Measurements from ENCODE around the gene PEBP1. TPM values are rescaled to one million over a fixed set of nuclear protein-coding genes. Genes with fewer than 3 reads are reported as not detected.

PEBP1 gene
- total and polyA plus RNA-seq, 2 of the 4 experiments (the other 2 are of a cell fraction): 129 to 161 TPM

DNA sequence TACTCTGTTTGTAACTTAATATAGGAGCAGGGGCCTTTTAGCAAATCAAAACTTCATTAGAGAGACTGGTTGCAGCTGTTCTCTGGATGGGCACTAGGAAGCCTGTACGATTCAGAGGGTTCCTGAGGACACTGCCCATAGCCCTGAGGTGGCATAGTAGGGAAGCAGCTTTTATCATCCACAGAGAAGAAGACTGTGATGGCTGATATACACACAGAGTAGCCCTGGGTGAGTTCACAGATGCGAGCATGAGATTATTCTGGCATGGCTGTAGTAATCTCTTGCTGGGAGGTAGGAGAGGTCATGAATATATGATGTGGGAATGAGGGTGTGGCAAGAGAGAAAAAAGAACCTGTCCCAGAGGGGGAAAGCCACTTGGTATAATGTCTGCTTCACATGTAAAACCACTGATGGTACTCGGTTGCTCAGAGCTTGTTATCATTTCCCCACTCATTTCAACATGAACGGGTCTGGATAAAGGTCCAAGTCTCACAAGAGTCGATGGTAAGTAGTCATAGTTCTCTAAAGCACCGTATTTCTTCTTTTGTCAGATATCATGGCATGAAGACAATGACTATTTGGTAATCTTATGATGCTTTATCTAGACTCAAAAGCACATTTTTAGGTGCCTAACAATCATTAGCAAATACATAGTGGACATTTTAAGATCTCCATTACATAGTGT is 52.0 kb downstream of the PEBP1 start:
- no peak overlapping the region for H4K91ac ChIP-seq (ENCODE audit: insufficient read depth, low read depth, low read length)
- no peak for ATAC-seq (ENCODE audit: low read depth)
- H2BK5ac ChIP-seq (ENCODE audit: low read depth, low read length, poor library complexity, severe bottlenecking): peak overlapping the region; percentile 91
- H3K9ac ChIP-seq (ENCODE audit: low read depth, low read length): no peak overlapping the region
- no peak overlapping the region for H2AFZ ChIP-seq (replicated peaks; ENCODE audit: low read length, poor library complexity)
- H3K27ac ChIP-seq (ENCODE audit: insufficient read depth, low read length): peak overlapping the region; percentile 74; the same call in 1 of the 2 replicates
- H3K56ac ChIP-seq (ENCODE audit: extremely low read depth, insufficient read depth, low read length): no peak overlapping the region
- H3K23ac ChIP-seq (ENCODE audit: low read depth, low read length): peak overlapping the region; percentile 73; the same call in 1 of the 2 replicates
- H2AK9ac ChIP-seq (replicated peaks; ENCODE audit: low read depth, low read length, poor library complexity): peak overlapping the region; percentile 18
- ChIA-PET POLR2A (ENCODE audit: unreplicated experiment) (no interaction called here), CTCF (interaction anchor here (1.4 kb wide), 1 partner anchor 188 kb away, joined by 7 read pairs; the partner anchor contains the start of gene SUDS3)
- H3K4me3 ChIP-seq (ENCODE audit: insufficient read depth, low read depth, low read length): no peak overlapping the region
- peaks cover 2% of the 10 kb centered on the region; the same call in 1 of the 2 replicates for H3K36me3 ChIP-seq (ENCODE audit: control insufficient read depth, insufficient read depth, low read length)
- intact Hi-C loops (cut with micrococcal nuclease) (no loop called here), in situ Hi-C loops (cut with MboI; ENCODE audit: low sequenced_read_pairs) (no loop called here), dilution Hi-C loops (cut with HindIII; ENCODE audit: low sequenced_read_pairs, unreplicated experiment) (no loop called here)
- peaks cover 7 to 28% of the 10 kb centered on the region in 2 experiments for H3K79me1 ChIP-seq (ENCODE audit: low read depth in 1 of 2, low read length in 2 of 2)
- H4K8ac ChIP-seq (ENCODE audit: low read depth in 2 of 2, low read length in 2 of 2): peak overlapping the region; percentile 43 to 61; a peak in 2 of 4 replicates
- no TSS peak for BruUV-seq (replicated peaks)
- DNase-seq: no peak
- WGBS, 2 experiments (ENCODE audit: extremely low coverage in 2 of 2, insufficient read length in 1 of 2): no CpG with 5 or more reads among the region's 6 CpGs
- peak overlapping the region; percentile 57 for H4K5ac ChIP-seq (ENCODE audit: low read depth, low read length)
- H3K9me3 ChIP-seq (ENCODE audit: control insufficient read depth, insufficient read depth, low read length): no peaks in the 10 kb centered on the region
- H4K20me1 ChIP-seq (ENCODE audit: insufficient read depth, low read length): no peaks in the 10 kb centered on the region
- TF ChIP-seq, protein P1, sequence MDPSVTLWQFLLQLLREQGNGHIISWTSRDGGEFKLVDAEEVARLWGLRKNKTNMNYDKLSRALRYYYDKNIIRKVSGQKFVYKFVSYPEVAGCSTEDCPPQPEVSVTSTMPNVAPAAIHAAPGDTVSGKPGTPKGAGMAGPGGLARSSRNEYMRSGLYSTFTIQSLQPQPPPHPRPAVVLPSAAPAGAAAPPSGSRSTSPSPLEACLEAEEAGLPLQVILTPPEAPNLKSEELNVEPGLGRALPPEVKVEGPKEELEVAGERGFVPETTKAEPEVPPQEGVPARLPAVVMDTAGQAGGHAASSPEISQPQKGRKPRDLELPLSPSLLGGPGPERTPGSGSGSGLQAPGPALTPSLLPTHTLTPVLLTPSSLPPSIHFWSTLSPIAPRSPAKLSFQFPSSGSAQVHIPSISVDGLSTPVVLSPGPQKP (IDR thresholded peaks at IDR 0.05; ENCODE audit: borderline replicate concordance, low read depth, low read length): no peak
- TF ChIP-seq FOS (IDR thresholded peaks at IDR 0.05; ENCODE audit: low read depth, low read length) (no peak), RAD21 (IDR thresholded peaks at IDR 0.05; ENCODE audit: low read length) (no peak), MAZ (IDR thresholded peaks at IDR 0.05; ENCODE audit: borderline replicate concordance, low read depth, low read length) (no peak), SMC3 (IDR thresholded peaks at IDR 0.05; ENCODE audit: low read depth, low read length) (no peak), POLR2A (IDR thresholded peaks at IDR 0.05; ENCODE audit: low read depth, low read length) (no peak), MXI1 (IDR thresholded peaks at IDR 0.05; ENCODE audit: borderline replicate concordance, low read depth, low read length) (no peak), BHLHE40 (IDR thresholded peaks at IDR 0.05; ENCODE audit: low read depth, low read length) (no peak), RFX5 (IDR thresholded peaks at IDR 0.05; ENCODE audit: low read depth, low read length) (no peak), RCOR1 (IDR thresholded peaks at IDR 0.05; ENCODE audit: insufficient replicate concordance, low read length) (no peak), MAFK (IDR thresholded peaks at IDR 0.05; ENCODE audit: low read depth, low read length) (no peak)
- TF ChIP-seq, protein P2, sequence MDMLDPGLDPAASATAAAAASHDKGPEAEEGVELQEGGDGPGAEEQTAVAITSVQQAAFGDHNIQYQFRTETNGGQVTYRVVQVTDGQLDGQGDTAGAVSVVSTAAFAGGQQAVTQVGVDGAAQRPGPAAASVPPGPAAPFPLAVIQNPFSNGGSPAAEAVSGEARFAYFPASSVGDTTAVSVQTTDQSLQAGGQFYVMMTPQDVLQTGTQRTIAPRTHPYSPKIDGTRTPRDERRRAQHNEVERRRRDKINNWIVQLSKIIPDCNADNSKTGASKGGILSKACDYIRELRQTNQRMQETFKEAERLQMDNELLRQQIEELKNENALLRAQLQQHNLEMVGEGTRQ (IDR thresholded peaks at IDR 0.05; ENCODE audit: low read depth, low read length): no peak
- TF ChIP-seq, protein P3, sequence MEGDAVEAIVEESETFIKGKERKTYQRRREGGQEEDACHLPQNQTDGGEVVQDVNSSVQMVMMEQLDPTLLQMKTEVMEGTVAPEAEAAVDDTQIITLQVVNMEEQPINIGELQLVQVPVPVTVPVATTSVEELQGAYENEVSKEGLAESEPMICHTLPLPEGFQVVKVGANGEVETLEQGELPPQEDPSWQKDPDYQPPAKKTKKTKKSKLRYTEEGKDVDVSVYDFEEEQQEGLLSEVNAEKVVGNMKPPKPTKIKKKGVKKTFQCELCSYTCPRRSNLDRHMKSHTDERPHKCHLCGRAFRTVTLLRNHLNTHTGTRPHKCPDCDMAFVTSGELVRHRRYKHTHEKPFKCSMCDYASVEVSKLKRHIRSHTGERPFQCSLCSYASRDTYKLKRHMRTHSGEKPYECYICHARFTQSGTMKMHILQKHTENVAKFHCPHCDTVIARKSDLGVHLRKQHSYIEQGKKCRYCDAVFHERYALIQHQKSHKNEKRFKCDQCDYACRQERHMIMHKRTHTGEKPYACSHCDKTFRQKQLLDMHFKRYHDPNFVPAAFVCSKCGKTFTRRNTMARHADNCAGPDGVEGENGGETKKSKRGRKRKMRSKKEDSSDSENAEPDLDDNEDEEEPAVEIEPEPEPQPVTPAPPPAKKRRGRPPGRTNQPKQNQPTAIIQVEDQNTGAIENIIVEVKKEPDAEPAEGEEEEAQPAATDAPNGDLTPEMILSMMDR (conservative IDR thresholded peaks at IDR 0.05; ENCODE audit: low read depth, low read length): no peak
- peak overlapping the region; percentile 74; the same call in 1 of the 2 replicates for H3K14ac ChIP-seq (replicated peaks; ENCODE audit: low read depth, low read length)
- peak overlapping the region; percentile 43 for H3K4ac ChIP-seq (ENCODE audit: low read depth, low read length)
- H2BK120ac ChIP-seq (ENCODE audit: low read depth, low read length): peak overlapping the region; percentile 11; the same call in 1 of the 2 replicates
- no peaks in the 10 kb centered on the region for H3K27me3 ChIP-seq (ENCODE audit: control insufficient read depth, insufficient read depth, low read length)
- peak overlapping the region; percentile 94 for H3K4me2 ChIP-seq (ENCODE audit: low read depth, low read length)
- H2AK5ac ChIP-seq (ENCODE audit: low read depth, low read length): peak overlapping the region; percentile 81; the same call in 1 of the 2 replicates
- no peak overlapping the region; the same call in 2 of the 3 replicates for H2BK15ac ChIP-seq (ENCODE audit: low read depth, low read length)
- no peaks in the 10 kb centered on the region for H3K4me1 ChIP-seq (ENCODE audit: control insufficient read depth, insufficient read depth, low read length)
- peaks cover 6% of the 10 kb centered on the region for H3K9me1 ChIP-seq (ENCODE audit: insufficient read depth, low read length)
- H3K18ac ChIP-seq (ENCODE audit: low read depth, low read length): no peak overlapping the region
- H2BK20ac ChIP-seq (ENCODE audit: low read depth, low read length): no peak overlapping the region

All from IMR-90 (cell line).